ENCODE results near the gene BAIAP2L2. TPM values are rescaled to one million over a fixed set of nuclear protein-coding genes. Genes with fewer than 3 reads are reported as not detected.

BAIAP2L2 gene
- polyA plus RNA-seq, 1 experiment: 1.3 TPM

GRCh38 chr22:38073150-38074130 lies 37.0 kb downstream of the BAIAP2L2 start:
- POLR2A ChIA-PET: no interaction called here
- CTCF ChIA-PET: interaction anchor here (1.3 kb wide), 1 partner anchor 209 kb away, joined by 4 read pairs; no protein-coding TSS in a partner anchor
- Histone ChIP-seq H3K27me3 (ENCODE audit: control insufficient read depth, insufficient read depth, low read length) (no peaks in the 10 kb centered on the region), H3K4me3 (ENCODE audit: low read depth, low read length) (no peak overlapping the region), H3K36me3 (ENCODE audit: control insufficient read depth, insufficient read depth, low read length) (peaks cover 13% of the 10 kb centered on the region)
- TF ChIP-seq, protein P1, sequence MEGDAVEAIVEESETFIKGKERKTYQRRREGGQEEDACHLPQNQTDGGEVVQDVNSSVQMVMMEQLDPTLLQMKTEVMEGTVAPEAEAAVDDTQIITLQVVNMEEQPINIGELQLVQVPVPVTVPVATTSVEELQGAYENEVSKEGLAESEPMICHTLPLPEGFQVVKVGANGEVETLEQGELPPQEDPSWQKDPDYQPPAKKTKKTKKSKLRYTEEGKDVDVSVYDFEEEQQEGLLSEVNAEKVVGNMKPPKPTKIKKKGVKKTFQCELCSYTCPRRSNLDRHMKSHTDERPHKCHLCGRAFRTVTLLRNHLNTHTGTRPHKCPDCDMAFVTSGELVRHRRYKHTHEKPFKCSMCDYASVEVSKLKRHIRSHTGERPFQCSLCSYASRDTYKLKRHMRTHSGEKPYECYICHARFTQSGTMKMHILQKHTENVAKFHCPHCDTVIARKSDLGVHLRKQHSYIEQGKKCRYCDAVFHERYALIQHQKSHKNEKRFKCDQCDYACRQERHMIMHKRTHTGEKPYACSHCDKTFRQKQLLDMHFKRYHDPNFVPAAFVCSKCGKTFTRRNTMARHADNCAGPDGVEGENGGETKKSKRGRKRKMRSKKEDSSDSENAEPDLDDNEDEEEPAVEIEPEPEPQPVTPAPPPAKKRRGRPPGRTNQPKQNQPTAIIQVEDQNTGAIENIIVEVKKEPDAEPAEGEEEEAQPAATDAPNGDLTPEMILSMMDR (IDR thresholded peaks at IDR 0.05; ENCODE audit: insufficient read depth, low read depth, low read length): no peak
- no peak for DNase-seq (ENCODE audit: low read depth)

DNA sequence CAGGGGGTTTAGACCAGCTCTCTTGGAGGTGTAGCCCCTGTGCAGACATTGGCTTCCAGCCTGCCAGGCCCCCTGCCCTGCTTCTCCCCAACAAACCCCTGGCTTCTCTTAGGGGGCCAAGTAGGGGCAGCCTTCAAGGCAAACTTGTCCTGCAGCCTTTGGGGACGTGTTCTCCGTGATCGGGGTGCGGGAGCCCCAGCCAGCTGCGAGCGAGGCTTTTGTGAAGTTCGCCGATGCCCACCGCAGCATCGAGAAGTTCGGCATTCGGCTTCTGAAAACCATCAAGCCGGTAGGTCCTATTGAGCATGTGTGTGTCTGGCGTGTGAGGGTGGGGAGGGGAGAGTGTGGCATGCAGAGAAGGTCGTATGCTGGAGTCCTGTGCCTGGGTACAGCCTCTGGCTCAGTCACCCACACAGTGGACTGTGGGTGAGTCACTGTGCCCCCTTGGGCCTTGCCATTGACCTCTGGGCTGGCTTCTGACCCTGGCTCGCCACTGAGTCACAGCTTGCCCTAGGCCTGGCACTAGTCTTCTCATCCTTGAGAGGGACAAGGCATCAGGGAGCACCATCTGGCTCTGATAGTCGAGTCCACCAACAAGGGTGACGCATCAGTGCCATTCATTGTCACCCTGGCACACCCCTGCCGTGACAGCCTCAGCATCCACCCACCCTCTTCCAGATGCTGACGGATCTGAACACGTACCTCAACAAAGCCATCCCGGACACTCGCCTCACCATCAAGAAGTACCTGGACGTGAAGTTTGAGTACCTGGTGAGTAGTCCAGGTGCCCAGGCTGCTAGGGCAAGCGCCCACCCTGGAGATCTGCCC lies 37.9 kb downstream of the BAIAP2L2 start:
- TF ChIP-seq, protein P1 (IDR thresholded peaks at IDR 0.05; ENCODE audit: insufficient read depth, low read depth, low read length): no peak
- POLR2A ChIA-PET: no interaction called here
- Histone ChIP-seq H3K27me3 (ENCODE audit: control insufficient read depth, insufficient read depth, low read length) (no peaks in the 10 kb centered on the region), H3K36me3 (ENCODE audit: control insufficient read depth, insufficient read depth, low read length) (peaks cover 15% of the 10 kb centered on the region), H3K4me3 (ENCODE audit: low read depth, low read length) (no peak overlapping the region)
- no peak for DNase-seq (ENCODE audit: low read depth)
- CTCF ChIA-PET: interaction anchor here (1.4 kb wide), 1 partner anchor 42 kb away, joined by 3 read pairs; no protein-coding TSS in a partner anchor

DNA sequence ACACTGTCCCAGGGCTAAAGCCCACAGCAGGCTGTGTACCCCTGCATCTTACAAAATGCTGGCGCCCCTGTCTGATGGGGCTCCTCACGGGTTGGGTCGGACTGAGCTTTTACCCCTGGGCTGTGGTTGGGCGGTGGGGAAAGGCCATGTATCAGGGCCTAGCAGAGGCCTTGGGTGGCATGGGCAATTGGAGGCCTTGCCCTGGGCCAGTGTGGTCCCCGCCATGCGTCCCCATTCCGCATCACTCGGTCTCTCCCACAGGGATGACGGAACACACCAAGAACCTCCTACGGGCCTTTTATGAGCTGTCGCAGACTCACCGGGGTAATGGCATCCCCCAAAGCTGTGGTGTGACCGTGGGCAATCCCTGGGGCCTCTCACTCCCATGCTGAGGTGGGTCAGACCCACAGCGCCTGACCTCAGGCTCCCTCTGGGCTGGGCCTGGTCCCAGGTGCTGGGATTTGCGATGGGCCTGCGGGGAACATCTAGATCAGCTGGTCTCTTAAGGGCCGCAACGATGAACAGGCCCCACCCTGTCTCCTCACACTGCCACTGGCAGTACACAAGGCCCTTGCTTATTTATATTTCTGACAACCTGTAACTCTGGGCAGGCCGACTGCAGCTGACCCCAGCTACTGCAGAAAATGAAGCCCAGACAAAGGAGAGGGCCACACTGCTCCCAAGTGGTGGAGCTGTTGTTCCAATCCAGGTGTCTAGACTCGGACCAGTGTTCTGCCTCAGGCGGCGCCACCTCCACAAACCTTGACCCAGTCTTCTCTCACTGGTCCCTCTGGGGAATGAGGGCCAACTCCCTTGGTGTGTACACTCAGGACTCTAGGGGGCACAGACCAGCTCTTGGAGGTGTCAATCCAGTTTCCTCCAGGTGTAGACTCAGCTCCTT lies 38.8 kb downstream of the BAIAP2L2 start:
- TF ChIP-seq, protein P1 (IDR thresholded peaks at IDR 0.05; ENCODE audit: insufficient read depth, low read depth, low read length): no peak
- CTCF ChIA-PET: interaction anchor here (0.6 to 1.4 kb wide), 3 partner anchors 20 to 235 kb away, joined by 3 read pairs; no protein-coding TSS in a partner anchor

DNA sequence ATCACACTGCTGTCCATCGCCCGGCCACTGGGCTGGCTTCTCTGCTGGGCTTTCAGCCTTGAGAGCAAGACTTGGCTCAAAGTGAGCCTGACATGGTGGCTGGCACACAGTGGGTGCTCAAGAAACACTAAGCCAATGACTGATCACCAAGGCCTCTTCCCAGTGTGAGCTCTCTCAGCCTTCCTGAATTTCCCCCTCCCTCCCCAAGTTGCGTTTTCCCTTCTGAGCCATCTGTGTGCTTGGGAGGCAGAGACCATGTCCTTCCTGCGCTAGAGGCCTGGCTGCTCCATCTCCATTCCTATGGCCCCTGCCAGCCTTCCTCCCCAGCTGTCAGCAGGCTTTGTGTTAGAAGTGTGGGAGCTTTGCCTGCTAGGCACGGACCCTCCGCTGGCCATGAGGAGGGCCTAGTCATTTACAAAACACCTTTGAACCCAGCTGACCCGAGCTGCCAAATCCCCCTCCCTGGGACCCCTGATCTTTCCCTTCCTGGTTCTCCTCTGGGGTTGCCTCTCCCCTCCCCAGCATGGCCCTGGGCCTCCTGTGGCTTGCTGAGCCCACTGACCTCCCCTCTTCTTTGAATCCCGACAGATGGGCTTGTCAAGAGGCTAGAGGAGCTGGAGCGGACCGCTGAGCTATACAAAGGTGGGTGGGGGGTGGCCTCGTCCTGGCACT lies 40.1 kb downstream of the BAIAP2L2 start:
- Histone ChIP-seq H3K4me3 (ENCODE audit: low read depth, low read length) (no peak overlapping the region), H3K27me3 (ENCODE audit: control insufficient read depth, insufficient read depth, low read length) (no peaks in the 10 kb centered on the region), H3K36me3 (ENCODE audit: control insufficient read depth, insufficient read depth, low read length) (peaks cover 19% of the 10 kb centered on the region)
- DNase-seq (ENCODE audit: low read depth): no peak
- CTCF ChIA-PET: interaction anchor here (0.6 to 2.8 kb wide), 7 partner anchors 12 to 514 kb away, joined by 3 to 14 read pairs (median 5); partner anchors contain the start of genes PICK1 and SLC16A8
- TF ChIP-seq, protein P1 (IDR thresholded peaks at IDR 0.05; ENCODE audit: insufficient read depth, low read depth, low read length): no peak
- POLR2A ChIA-PET: no interaction called here

More for the DNA sequence above, 38.8 kb downstream of the BAIAP2L2 start:
- H3K27me3 ChIP-seq (ENCODE audit: control insufficient read depth, insufficient read depth, low read length): no peaks in the 10 kb centered on the region
- DNase-seq (ENCODE audit: low read depth): no peak
- H3K36me3 ChIP-seq (ENCODE audit: control insufficient read depth, insufficient read depth, low read length): peaks cover 15% of the 10 kb centered on the region
- H3K4me3 ChIP-seq (ENCODE audit: low read depth, low read length): no peak overlapping the region
- POLR2A ChIA-PET: no interaction called here

Measured in BJ (cell line).